ENCODE results near the gene EPGN. TPM values are rescaled to one million over a fixed set of nuclear protein-coding genes. Genes with fewer than 3 reads are reported as not detected.

Gene EPGN, protein sequence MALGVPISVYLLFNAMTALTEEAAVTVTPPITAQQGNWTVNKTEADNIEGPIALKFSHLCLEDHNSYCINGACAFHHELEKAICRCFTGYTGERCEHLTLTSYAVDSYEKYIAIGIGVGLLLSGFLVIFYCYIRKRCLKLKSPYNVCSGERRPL
- not detected for total RNA-seq

DNA sequence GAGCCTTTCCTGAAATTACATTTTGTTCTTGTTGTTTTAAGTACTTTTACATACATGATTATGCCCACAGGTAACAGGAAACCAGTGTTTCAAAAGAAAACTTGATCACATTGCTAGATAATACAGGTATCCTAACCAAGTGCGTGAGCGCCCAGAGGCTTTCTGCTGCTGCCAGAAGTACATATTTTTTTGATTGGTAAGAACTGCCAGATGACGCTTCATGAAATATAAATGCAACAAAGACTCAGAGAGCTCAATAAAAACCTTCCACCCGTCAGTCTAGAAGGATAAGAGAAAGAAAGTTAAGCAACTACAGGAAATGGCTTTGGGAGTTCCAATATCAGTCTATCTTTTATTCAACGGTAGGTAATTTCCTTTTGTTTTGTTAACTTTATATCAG lies at the start of gene EPGN:
EPGN (plus strand) TSS at position 256 of the 400 bp plus-strand sequence; CDS start at position 320, 64 bp downstream.
- TF ChIP-seq, protein P1, sequence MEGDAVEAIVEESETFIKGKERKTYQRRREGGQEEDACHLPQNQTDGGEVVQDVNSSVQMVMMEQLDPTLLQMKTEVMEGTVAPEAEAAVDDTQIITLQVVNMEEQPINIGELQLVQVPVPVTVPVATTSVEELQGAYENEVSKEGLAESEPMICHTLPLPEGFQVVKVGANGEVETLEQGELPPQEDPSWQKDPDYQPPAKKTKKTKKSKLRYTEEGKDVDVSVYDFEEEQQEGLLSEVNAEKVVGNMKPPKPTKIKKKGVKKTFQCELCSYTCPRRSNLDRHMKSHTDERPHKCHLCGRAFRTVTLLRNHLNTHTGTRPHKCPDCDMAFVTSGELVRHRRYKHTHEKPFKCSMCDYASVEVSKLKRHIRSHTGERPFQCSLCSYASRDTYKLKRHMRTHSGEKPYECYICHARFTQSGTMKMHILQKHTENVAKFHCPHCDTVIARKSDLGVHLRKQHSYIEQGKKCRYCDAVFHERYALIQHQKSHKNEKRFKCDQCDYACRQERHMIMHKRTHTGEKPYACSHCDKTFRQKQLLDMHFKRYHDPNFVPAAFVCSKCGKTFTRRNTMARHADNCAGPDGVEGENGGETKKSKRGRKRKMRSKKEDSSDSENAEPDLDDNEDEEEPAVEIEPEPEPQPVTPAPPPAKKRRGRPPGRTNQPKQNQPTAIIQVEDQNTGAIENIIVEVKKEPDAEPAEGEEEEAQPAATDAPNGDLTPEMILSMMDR (IDR thresholded peaks at IDR 0.05 in 4 of 5, conservative IDR thresholded peaks at IDR 0.05 in 1 of 5), result no peak
- TF ChIP-seq POLR2A (IDR thresholded peaks at IDR 0.05), result no peak
- H3K36me3 ChIP-seq, result no peaks in the 10 kb centered on the region
- H3K27me3 ChIP-seq, result no peaks in the 10 kb centered on the region
- DNase-seq, result no peak
- intact Hi-C loops (cut with DNase I; ENCODE audit: low total_unique reads) (no loop called here), in situ Hi-C loops (cut with MboI; ENCODE audit: low sequenced_read_pairs in 4 of 4) (loop anchor here in 1 of 4 donors (25.0 kb wide), 1 partner anchor 121 kb away; no protein-coding TSS in a partner anchor)
- no peak for ATAC-seq
- H3K27ac ChIP-seq, result no peak within 1 kb of the TSS
- H3K4me1 ChIP-seq, result no peaks in the 10 kb centered on the region
- no peaks in the 10 kb centered on the region for H3K9me3 ChIP-seq
- H3K4me3 ChIP-seq, result no peak within 1 kb of the TSS

DNA sequence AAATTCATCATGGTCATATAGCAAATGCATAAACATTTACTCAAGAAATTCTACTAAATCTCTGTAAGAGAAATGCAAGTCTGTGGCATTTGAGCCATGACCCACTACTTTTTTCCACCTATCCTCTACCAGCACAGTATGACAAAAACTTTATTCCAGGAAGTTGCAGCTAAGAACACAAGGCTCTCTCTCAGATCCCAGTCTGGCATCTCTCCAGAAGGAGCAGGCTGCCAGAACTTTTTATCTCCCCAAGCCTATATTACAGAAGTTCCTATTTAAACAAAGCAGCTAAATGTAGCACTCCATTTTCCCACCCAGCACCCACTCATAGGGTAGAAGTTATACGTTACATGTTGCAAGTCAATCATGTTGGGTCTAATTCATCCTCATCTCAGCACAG lies 49.3 kb upstream of the EPGN start:
- TF ChIP-seq, protein P1 (IDR thresholded peaks at IDR 0.05 in 4 of 5, conservative IDR thresholded peaks at IDR 0.05 in 1 of 5), result no peak
- TF ChIP-seq POLR2A (IDR thresholded peaks at IDR 0.05), result no peak
- ATAC-seq, result no peak

DNA sequence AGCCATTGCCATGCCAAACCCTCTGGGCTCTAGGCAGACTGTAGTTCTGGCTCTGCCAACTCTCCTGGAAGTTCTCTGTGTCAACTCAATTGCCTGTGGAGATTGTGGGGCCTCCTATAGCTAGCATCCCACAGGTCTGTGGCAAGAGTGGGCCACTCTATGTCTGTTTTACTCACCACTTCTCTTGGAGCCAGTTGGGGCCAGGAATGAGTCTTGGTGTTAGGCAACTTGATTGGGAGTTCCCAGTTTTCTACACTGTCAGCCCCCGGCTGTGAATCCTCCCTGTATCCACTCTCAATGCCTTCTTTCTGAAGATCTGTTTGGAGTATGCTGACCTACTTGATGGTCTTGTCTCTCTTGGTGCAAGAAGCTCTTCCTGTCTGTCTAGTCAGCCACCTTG lies 48.2 kb upstream of the EPGN start:
- in situ Hi-C loops (cut with MboI; ENCODE audit: low sequenced_read_pairs in 4 of 4) (no loop called here), intact Hi-C loops (cut with DNase I; ENCODE audit: low total_unique reads) (no loop called here)
- H3K9me3 ChIP-seq, result no peaks in the 10 kb centered on the region
- H3K27me3 ChIP-seq, result no peaks in the 10 kb centered on the region
- TF ChIP-seq POLR2A (IDR thresholded peaks at IDR 0.05), result no peak
- TF ChIP-seq, protein P1 (IDR thresholded peaks at IDR 0.05 in 4 of 5, conservative IDR thresholded peaks at IDR 0.05 in 1 of 5), result no peak
- ATAC-seq, result no peak
- H3K4me3 ChIP-seq, result no peak overlapping the region
- no peak overlapping the region for H3K27ac ChIP-seq
- DNase-seq, result no peak
- H3K36me3 ChIP-seq, result no peaks in the 10 kb centered on the region
- peaks cover 0 to 5% of the 10 kb centered on the region in 2 donors for H3K4me1 ChIP-seq

More for the DNA sequence above, 49.3 kb upstream of the EPGN start:
- Histone ChIP-seq H3K4me3 (no peak overlapping the region), H3K4me1 (peaks cover 0 to 5% of the 10 kb centered on the region in 2 donors), H3K27me3 (no peaks in the 10 kb centered on the region), H3K9me3 (no peaks in the 10 kb centered on the region), H3K27ac (no peak overlapping the region), H3K36me3 (no peaks in the 10 kb centered on the region)
- intact Hi-C loops (cut with DNase I; ENCODE audit: low total_unique reads) (no loop called here), in situ Hi-C loops (cut with MboI; ENCODE audit: low sequenced_read_pairs in 4 of 4) (no loop called here)
- no peak for DNase-seq

DNA sequence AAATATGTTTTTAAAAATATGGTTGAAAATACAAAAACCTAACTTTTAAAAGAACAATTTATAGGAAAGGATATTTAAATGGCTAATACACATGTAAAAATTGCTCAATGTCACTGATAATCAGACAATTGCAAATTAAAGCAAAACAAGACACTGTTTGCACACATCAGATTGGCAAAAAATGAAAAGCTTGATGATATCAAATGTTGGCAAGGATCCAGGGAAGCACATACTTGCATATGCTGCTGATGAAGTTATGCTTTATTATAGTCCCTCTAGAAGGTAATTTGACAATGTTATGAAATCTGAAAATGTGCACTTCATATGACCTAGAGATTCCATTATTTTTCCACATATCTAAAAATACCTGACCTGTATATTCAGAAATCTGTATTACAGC lies 45.7 kb upstream of the EPGN start:
- ATAC-seq (no peak), DNase-seq (no peak)
- Histone ChIP-seq H3K36me3 (no peaks in the 10 kb centered on the region), H3K27me3 (no peaks in the 10 kb centered on the region), H3K27ac (no peak overlapping the region), H3K9me3 (no peaks in the 10 kb centered on the region), H3K4me3 (no peak overlapping the region), H3K4me1 (peaks cover 0 to 5% of the 10 kb centered on the region in 2 donors)
- in situ Hi-C loops (cut with MboI; ENCODE audit: low sequenced_read_pairs in 4 of 4), result no loop called here
- intact Hi-C loops (cut with DNase I; ENCODE audit: low total_unique reads), result no loop called here
- TF ChIP-seq POLR2A (IDR thresholded peaks at IDR 0.05), result no peak

DNA sequence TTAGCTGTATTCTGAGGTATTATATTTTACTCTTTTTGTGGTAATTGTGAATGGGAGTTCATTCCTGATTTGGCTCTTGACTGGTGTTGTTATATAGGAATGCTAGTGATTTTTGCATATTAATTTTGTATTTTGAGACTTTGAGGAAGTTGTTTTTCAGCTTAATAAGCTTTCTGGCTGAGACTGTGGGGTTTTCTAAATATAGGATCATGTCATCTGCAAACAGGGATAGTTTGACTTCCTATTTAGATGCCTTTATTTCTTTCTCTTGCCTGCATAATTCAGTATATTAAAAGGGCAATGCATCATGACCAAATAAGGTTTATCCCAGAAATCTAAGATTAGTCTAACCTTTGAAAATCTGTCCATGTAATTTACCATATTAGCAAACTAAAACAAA lies 44.7 kb upstream of the EPGN start:
- Histone ChIP-seq H3K27me3 (no peaks in the 10 kb centered on the region), H3K27ac (no peak overlapping the region), H3K4me3 (no peak overlapping the region), H3K4me1 (peaks cover 0 to 5% of the 10 kb centered on the region in 2 donors), H3K9me3 (no peaks in the 10 kb centered on the region), H3K36me3 (no peaks in the 10 kb centered on the region)
- in situ Hi-C loops (cut with MboI; ENCODE audit: low sequenced_read_pairs in 4 of 4), result no loop called here
- intact Hi-C loops (cut with DNase I; ENCODE audit: low total_unique reads), result no loop called here
- ATAC-seq (no peak), DNase-seq (no peak)
- TF ChIP-seq, protein P1 (IDR thresholded peaks at IDR 0.05 in 4 of 5, conservative IDR thresholded peaks at IDR 0.05 in 1 of 5), result no peak
- no peak for TF ChIP-seq POLR2A (IDR thresholded peaks at IDR 0.05)

Measured in gastrocnemius medialis (tissue), 4 donors.